GM19397 (cell line): ENCODE results near the gene DHX57.
"Not testable (repeated sequence)": the region's sequence is repeated elsewhere in the genome, so short reads cannot be mapped to it uniquely, and the experiment has no call there.

Experiments used
- ATAC-seq: cut with Tn5 transposase; IDR thresholded peaks from one replicate; pipeline ENCODE4 v1.9.1; 2021; ENCODE audit warnings: mild to moderate bottlenecking, moderate library complexity; ENCODE audit not compliant: unreplicated experiment

Gene DHX57

DNA sequence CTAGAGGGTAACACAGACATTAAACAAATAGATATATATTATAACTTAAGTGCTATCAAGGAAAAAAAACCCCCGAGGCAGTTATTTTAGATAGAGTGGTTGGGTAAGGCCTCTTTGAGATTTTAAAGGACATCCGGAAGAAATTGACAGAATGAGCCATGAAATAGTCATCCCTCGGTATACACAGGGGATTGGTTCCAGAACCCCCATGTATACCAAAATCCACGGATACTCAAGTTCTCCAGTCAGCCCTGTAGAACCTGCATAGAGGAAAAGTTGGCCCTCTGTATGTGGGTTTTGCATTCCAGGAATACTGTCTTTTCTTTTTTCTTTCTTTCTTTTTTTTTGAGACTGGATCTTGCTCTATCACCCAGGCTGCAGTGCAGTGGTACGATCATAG lies 2.0 kb downstream of the DHX57 start:
- ATAC-seq, result no peak

DNA sequence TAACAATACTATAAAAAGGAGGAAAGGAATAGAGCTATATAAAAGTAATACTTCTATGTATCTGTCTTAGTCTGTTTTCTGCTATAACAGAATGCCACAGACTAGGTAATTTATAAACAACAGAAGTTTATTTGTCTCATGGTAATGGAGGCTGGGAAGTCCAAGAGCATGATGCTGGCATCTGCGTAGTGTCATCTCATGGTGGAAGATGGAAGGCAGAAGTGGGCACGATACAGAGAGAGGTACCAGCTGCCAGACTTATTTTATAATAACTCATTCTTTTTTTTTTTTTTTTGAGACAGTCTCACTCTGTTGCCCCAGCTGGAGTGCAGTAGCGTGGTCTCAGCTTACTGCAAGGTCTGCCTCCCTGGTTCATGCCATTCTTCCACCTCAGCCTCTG lies 4.3 kb downstream of the DHX57 start:
- no peak for ATAC-seq

DNA sequence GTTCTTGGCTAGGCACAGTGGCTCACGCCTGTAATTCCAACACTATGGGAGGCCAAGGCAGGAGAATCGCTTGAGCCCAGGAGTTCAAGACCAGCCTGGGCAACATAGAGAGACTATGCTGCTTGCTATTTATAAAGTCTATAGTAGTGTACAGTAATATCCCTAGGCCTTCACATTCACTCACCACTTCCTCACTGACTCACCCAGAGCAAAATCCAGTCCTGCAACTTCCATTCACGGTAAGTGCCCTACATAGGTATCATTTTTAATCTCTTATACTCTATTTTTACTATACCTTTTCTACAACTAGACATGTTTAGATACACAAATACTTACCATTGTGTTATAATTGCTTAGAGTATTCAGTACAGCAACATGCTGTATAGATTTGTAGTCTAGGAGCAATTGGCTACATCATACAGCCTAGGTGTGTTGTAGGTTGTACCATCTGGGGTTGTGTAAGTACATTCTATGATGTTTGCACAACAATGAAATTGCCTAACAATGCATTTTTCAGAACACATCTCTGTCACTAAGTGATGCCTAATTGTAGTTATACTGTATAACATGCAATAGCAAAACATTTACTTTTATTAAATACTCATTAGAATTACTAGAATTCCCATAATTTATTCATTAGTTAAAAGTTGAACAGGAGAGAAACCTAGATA lies 8.8 kb downstream of the DHX57 start:
- ATAC-seq, result no peak

DNA sequence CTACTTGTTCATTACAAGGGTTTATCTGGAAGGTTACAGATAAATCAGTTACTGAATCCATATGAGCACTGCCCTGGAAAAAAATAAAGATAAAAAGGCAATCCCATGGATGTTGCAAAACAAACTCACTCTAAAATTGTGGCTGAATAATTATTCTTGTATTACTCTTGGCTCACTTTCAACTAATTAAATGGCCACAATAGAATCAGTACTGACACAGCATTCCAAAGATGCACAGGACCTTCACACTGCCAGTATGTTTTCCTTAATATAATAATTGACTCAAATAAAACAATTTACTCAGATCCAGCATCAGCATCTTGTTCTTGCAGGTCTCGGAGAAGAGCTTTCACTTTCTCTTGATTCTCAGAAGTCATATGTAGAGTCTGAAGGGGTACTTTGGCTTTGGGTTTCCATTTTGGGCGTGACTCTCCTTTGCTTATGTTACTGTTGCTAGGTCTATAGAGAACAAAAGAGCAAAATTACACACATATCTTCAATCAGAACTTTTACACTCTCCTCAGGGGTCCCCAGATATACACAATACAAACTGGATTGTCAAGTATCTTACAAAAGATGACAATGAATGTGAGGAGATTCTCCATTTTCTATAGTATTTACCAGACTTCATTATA lies 12.6 kb downstream of the DHX57 start:
- ATAC-seq, result no peak

DNA sequence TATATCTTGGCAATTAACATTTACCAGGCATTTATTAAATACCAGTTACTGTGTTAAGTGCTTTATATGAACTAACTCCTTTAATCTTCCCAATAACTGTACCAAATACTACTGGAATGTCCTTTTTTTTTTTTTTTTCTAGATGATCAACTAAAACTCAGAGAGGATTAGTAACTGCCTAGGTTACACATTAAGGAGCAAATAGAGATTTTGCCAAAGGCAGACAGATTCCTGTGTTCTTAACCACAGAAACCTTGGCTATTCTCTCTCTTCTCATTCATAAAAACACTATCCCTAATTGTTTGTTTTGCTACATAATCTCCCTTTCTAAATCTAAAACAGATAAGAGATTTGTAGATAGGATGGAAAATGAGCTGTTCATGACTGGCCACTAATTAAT lies 13.3 kb downstream of the DHX57 start:
- ATAC-seq, result no peak

DNA sequence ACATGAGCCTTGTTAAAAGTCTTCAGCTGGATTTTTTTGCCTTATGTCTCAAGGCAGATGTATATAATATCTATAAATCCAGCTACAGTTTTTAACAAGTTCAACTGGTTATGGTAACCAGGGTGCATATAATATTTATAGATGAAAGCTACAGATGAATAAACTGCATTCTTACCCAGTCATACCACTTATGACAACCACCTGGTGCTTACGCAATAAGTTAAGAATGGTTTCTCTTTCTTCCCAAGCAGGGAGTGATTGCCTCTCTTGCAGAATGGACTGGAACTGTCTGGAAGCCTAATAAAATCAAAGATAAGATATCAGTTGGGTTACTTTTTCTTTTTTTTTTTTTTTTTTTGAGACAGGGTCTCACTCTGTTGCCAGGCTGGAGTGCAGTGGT lies 19.6 kb downstream of the DHX57 start:
- ATAC-seq, result no peak

DNA sequence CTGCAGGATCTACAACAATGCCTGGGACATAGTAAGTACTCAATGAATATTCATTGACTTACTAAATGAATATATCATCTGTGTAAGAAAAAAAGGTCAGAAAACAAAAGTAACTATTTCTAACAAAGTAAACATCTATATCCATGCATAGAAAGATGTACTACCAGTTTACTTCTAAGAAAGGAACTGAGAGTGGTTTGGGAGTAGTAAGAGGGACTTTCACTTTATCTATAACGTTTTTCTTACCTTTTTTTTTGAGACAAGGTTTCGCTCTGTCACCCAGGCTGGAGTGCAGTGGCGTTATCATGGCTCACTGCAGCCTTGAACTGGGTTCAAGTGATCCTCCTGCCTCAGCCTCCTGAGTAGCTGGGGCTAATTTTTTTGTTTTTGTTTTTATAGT lies 25.7 kb downstream of the DHX57 start:
- ATAC-seq, result no peak

DNA sequence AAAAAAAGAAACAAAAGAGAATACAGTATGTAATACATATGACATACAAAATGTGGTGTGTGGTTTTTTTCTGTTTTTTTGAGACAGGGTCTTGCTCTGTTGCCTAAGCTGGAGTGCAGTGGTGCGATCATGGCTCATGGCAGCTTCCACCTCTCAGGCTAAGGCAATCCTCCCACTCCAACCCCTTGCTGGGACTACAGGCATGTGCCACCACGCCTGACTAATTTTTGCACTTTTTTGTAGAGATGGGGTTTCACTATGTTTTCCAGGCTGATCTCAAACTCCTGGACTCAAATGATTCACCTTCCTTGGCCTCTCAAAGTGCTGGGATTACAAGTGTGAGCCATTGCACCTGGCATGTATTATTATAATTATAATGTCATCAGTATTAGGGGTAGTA lies 38.9 kb downstream of the DHX57 start:
- no peak for ATAC-seq

DNA sequence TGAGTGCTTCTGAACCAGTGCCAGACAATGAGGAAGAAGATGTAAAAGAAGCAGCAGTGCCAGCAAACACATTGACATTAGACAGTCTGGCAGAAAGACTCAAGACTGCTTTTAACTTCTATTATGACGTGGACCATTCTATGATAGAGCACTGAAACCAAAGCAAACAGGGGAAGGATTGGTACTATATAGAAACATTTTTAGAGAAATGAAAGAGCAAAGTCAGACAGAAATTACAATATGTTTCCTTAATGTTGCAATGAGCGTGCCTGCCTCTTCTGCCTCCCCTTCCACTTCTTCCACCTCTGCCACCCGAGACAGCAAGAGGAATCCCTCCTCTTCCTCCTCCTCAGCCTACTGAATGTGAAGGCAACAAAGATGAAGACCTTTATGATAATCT lies 39.7 kb downstream of the DHX57 start:
- peak; percentile 79 for ATAC-seq

DNA sequence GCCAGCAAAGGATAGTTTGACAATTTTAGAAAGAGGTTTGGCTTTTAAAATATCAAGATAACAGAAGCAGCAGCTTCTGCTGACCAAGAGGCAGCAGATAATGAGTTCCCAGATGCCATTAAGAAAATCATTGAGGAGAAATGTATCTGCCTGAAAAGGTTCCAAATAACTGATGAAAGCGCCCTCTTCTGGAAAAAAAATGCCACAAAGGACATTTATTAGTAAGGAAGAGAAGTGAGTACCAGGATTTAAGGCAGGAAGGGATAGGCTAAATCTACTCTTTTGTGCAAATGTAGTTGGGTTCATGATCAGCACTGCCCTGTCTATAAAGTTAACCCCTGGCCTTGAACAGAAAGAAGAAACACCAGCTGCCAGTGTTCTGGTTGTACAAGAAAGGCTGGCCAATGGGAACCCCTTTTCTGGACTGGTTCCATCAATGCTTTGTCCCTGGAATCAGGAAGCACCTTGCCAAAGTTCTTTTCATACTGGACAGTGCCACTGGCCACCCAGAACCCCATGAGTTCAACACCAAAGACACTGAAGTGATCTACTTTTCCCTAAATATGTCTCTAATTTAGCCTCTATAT lies 40.6 kb downstream of the DHX57 start:
- ATAC-seq, result no peak

DNA sequence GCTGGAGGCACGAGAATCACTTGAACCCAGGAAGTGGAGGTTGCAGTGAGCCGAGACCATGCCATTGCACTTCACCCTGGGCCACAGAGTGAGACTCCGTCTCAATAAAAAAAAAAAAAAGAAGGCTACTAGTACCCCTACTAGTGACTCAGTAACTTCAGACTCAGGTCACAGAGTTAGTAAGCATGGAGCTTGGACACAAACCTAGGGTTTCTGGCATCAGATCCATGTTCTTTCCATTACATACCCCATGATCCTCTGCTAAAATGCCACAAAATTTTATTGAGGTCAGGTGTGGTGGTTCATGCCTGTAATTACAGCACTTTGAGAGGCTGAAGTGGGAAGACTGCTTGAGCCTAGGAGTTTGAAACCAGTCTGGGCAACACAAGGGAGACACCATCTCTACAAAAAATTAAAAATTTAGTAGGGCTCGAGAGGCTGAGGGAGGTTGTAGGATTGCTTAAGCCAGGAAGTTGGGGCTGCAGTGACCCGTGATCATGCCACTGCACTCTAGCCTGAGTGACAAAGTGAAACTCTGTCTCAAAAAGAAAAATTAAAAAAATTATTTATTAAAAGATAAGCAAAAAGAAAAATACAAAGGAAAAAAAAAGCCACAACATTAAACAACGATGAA lies 45.1 kb downstream of the DHX57 start:
- ATAC-seq, result no peak

DNA sequence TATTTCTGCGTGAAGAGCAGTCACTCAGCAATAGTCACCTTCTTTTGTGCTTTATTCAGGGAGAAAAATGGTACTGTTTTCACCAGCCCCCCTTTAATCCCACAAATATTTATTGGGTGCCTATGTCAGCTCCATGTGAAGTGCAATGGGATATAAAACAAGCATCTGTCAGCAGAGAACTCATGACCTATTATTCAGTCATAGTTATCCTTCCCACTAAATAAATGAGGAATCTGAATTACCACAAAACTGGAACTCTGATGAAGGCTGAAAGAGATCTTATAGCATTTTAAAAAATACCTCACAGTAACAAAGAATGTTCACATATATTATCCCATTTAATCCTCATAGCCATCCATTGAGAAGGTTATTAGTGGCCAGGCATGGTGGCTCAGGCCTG lies 45.8 kb downstream of the DHX57 start:
- no peak for ATAC-seq

DNA sequence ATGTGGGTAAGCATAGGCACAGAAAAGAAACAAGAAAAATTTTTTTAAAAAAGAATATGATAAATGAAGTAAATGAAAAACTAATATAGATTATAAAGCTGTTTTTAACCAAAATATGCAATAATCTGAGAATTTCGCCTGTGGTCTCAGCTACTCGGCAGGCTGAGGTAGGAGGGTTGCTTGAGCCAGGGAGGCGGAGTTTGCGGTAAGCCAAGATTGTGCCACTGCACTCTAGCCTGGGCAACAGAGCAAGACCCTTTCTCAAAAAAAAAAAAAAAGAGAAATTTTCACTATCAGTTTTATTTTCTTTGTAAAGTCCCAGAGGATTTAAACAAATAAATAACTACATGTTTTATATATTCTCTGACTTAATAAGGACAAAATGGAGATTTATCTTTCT lies 47.3 kb downstream of the DHX57 start:
- ATAC-seq, result no peak

DNA sequence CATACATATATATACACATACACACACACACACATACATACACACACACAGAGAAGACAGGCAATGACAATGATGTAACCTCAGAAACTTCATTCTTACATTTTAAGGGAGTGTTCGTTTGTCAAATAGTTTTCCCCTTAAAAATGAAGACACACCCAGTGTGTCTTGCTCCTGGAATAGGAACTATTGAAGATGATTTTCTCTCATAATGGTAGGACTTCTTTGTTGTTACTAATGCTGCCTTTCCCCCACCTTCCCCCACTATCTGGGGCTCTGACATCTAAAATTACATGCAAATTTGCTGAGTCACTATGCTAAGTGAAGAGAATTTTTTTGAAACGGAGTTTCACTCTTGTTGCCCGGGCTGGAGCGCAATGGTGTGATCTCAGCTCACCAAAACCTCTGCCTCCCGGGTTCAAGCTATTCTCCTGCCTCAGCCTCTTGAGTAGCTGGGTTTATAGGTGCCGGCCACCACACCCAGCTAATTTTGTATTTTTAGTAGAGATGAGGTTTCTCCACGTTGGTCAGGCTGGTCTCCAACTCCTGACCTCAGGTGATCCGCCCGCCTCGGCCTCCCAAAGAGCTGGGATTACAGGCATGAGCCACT lies 48.1 kb downstream of the DHX57 start:
- not testable (repeated sequence) for ATAC-seq

DNA sequence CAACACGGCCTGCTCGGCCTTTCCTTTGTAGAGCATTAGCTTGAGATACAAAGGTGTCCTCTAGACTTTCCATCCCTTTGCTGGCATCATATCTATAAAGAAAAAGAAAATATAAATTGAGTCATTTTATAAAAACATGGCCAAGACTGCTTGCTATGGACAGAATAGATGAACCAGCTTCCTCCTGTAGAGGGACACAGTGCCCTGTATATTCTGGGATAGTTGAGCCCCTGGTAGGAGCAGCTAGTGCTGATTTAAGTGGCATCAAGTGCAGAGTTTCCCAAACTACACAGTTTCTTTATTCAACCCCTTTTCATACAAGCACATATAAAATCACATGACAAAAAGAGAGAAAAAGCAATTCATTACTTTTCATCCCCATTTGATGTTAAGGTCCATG lies 49.8 kb downstream of the DHX57 start:
- no peak for ATAC-seq

DNA sequence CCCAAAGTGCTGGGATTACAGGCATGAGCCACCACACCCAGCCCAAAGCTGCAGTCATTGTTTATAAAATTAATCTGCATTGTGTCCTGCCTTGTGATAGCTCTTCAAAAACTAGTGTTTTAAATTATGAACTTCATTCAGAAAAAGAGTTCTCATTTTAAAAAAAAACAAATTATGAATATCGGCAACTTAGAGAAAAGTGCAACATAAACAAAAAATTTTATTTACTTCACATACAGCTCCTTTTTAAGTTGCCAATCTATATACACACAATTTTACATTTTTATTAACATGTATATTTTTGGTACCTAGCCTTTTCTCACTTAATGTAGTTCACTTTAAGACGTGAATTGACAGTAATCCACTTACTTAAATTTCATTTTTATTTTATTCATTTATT lies 50.8 kb downstream of the DHX57 start:
- no peak for ATAC-seq

DNA sequence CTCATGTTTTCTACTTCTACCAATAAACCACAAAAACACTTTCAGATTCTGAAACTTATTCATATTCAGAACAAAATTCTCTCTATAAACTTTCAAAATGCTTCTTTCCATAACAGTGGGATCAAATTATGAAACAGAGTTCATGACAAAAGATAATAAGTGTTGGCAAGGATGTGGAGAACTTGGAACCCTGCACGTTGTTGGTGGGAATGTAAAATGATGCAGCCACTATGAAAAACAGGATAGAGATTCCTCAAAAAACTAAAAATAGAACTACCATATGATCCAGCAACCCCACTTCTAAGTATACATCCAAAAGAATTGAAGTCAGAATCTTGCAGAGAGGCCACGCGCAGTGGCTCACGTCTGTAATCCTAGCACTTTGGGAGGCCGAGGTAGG lies 52.3 kb downstream of the DHX57 start:
- no peak for ATAC-seq

DNA sequence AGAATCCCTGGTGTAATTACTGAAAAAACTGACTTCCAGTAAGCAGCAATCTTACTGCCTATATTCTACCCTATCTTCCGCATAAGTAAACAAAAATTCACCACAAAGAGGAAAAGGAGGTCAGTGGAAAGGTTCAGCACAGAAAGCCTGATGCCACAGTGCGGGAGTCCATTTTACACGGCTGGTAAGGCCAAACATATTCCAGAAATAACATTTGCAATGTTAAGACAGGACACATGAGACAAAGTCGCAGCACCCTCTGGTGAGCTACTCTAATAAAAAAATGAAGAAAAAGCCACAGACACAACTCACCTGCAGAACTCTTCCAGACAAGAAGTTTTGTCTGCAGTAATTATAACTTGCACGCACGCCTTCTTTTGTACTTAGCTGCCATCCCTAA lies 57.2 kb downstream of the DHX57 start:
- ATAC-seq, result no peak

DNA sequence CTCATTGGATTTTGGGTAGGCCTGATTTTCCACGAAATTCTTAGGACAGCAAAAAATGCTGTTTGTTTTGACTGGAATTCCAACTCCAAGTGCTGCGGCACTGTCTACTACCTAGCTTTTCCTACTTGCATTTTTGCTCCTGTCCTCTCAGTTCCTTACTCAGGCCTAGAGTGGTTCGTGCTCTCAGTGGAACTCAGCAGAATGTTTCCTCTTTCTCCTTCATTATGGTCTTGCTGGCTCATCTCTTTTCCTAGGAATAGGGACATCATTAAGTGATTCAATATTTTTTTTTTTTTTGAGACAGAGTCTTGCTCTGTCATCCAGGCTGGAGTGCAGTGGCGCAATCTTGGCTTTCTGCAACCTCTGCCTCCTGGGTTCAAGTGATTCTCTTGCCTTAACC lies 59.8 kb downstream of the DHX57 start:
- no peak for ATAC-seq

DNA sequence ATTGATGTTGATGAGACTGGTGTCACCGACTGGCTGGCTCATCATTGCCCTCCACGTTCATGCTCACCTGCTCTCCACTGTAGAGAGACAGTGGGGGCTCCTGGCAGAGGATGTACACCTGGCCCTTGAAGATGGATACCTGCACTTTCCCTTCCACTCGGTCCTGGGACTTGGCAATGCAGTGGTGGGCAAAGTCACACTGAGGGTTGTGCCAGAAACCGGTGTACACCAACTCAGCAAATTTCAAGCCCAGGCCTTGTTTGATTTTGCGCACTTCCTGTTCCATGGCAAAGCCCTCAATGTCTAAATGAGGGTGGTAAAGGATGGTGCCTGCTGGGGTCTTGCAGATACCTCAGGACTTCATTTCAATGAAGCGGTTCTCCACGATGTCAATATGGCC lies 65.2 kb downstream of the DHX57 start:
- no peak for ATAC-seq

DNA sequence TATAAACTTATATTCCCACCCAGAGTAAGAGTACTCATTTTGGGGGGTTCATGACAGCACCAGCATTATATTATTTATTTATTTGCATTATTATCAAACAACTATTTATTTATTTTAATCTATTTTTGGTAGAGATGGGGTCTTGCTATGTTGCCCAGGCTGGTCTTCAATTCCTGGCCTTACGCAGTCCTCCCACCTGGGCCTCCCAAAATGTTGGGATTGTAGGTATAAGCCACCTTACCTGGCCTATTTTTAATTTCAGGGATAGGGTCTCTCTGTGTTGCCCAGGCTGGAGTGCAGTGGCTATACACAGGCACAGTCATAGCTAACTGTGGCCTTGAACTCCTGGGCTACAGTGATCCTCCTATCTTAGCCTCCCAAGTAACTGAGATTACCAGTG lies 67.1 kb downstream of the DHX57 start:
- no peak for ATAC-seq

DNA sequence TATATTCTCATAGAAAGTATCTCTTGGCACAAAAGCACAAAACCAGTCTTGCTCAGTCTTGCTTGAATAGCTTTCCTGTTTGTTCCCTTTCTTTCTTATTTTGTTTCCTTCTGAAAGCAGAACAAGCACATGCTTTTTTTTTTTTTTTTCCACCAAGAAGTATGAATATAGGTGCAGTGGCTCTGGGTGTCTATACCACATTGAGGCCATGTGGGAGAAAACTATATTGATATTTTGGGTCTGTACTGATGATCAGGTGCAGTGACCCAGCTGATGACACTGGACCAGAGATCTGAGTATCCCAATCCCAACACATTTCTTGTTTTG lies 69.0 kb downstream of the DHX57 start:
- ATAC-seq, result no peak
